Dermis microvascular lymphatic vessel endothelial cell (primary cell): ENCODE measurements around the gene DRD5. TPM values are rescaled to one million over a fixed set of nuclear protein-coding genes. Genes with fewer than 3 reads are reported as not detected.

Experiments used
- DNase-seq, 2 donors: peaks; one replicate each; pipeline versions ENCODE4 v3.0.0 to v3.0.0-alpha.2; 2010; ENCODE audit warnings: low read depth in 2 of 2
- total RNA-seq: library from RNA; depleted of rRNA; stranded (reverse); fragments of >200 nt; gene quantifications from 2 replicates; pipeline ENCODE4 v1.2.1, GENCODE V29; 2014

The DRD5 gene
- total RNA-seq, 1 donor from 2014 or later = not detected

DNA sequence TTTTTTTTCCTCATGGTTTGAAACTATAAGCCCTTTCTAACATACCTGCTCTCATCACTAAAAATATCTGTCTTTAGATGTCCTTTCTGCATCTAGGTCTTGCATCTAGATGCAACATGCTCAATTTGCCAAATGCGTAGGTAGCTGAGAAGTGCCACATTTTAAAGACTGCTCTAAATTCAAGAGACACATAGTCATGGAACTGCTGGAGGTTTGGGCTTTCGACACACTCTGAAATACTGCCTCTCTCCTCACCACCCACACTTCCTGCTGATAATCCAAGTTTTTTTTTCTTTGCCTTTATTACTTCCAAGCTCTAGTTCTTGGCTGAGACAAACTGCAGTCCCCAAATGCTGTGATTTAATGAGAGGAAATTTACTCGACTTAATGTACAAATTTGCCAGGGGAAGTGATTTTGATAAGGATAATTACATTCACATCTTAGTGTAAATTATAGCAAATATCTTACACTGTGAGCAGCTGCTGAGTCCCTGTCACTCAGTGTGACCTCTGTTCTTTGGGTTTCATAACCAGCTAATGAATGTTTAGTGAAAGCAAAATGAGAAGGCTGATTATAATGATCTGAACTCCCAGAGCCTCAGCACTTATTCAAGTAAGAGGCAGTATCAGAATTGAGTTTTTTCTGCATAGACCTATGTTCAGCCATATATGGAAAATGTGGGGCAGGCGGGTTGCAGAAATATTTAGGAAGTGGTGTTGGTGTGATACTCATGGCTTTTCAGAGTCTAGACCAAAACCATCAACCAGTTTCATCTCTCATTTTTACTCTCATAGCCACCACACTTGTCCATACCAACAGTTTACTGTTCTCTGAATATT lies 31.3 kb downstream of the DRD5 start:
- DNase-seq = no peak

DNA sequence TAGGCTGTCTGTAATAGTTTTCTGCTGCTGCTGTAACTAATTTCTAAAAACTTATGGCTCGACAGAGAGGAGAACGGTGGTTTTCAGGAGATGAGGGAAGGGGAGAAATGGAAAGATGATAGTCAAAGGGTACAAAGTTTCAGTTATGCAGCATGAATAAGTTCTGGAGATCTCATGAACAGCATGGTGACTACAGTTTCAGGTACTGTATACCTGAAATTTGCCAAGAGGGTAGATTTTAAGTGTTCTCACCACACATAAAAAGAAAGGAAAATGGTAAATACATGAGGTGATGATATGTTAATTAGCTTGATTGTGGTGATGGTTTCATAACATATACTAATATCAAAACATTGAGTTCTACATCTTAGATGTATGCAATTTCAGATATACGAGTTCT lies 34.9 kb downstream of the DRD5 start:
- DNase-seq = no peak

- no peak for DNase-seq
These were observed 38.9 kb downstream of the DRD5 start for GRCh38 chr4:9820343-9820742.

GRCh38 chr4:9825049-9825448 lies 43.6 kb downstream of the DRD5 start:
- DNase-seq = no peak

GRCh38 chr4:9826551-9826950 lies 45.1 kb downstream of the DRD5 start:
- no peak for DNase-seq

DNA sequence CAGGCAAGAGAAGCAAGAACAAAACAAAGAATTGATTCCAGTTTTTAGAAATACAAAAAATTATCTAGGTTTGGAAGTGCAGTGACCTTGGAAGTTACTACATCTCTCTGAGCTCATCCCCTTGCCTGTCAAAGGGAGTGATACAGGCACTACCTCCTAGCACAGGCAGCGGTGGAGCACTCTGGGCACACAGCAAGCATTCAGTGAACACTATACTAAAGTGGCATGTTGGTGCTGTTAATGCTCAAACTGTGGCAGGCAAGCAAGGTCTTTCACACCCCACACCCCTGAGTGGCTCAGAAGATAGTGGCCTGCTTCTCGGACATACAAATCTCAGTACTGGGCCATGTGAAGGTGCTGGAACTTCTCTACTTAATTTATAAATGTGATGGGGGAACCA lies 51.2 kb downstream of the DRD5 start:
- no peak for DNase-seq

DNA sequence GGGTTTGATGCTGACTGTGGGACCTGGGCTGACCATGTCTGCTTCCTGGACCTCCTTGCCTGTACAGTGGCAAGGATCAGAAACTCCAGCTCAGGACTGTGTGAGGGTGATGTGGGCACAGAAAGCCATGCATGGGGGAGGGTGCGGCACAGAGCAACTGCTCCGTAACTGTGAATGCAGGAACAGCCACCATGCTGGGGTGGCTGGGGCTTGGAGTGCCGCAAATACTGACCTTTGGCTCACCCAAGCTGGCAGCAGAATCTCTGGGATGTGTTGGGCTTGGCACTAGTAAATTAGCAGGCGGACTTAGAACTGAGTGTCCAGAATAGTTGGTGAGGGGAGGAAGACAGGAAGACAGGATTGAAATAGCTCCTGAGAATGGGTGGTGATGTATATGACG lies 52.0 kb downstream of the DRD5 start:
- no peak for DNase-seq

Other genes starting within 250 kb of the DRD5 start
- gene SLC2A9, start 239.9 kb downstream of the DRD5 start, total RNA-seq = 0.90 and 1.1 TPM in 2 replicates